Measurements from ENCODE around the gene MYO1B. TPM values are rescaled to one million over a fixed set of nuclear protein-coding genes. Genes with fewer than 3 reads are reported as not detected.

Gene MYO1B
- total and polyA plus RNA-seq, 2 of the 8 experiments (the other 6 are each of a cell fraction or from before 2014, with no cell fraction given): 15.5 to 61.2 TPM

GRCh38 chr2:191231995-191232394 lies 13.2 kb upstream of the MYO1B start:
- no peak overlapping the region for H3K4me2 ChIP-seq (ENCODE audit: insufficient read depth in 1 of 2, low read depth in 2 of 2, low read length in 2 of 2)
- DNase-seq (ENCODE audit: low read depth in 1 of 2, low spot score in 2 of 2) (no peak), FAIRE-seq (no peak)
- WGBS, 2 experiments (ENCODE audit: extremely low coverage in 1 of 2, insufficient coverage in 1 of 2, insufficient read length in 1 of 2, insufficient replicate concordance in 2 of 2, low coverage in 1 of 2, low lambda C conversion rate in 2 of 2, missing lambda C conversion rate in 1 of 2): 28% methylated on average over 2 of the region's 2 CpGs; no CpG with 5 or more reads in 1 of the 2 experiments
- H4K91ac ChIP-seq (replicated peaks; ENCODE audit: insufficient read length, low read length): no peak overlapping the region
- no peak overlapping the region for H4K8ac ChIP-seq (ENCODE audit: extremely low read depth, insufficient read depth, low read length)
- H3K27me3 ChIP-seq (replicated peaks in 1 of 4; ENCODE audit: control insufficient read depth in 3 of 4, extremely low read depth in 1 of 4, insufficient read depth in 3 of 4, low read length in 3 of 4): no peaks in the 10 kb centered on the region
- no peak overlapping the region for H2BK20ac ChIP-seq (ENCODE audit: low read length)
- H3K79me1 ChIP-seq (ENCODE audit: low read depth, low read length): no peaks in the 10 kb centered on the region
- no peak overlapping the region for H3K56ac ChIP-seq (replicated peaks; ENCODE audit: insufficient read length, low read depth, low read length)
- no peak overlapping the region for H3K14ac ChIP-seq (ENCODE audit: insufficient read length)
- ChIA-PET POLR2A (ENCODE audit: partially characterized antibody) (interaction anchor here (0.6 kb wide), 1 partner anchor 289 kb away, joined by 3 read pairs; no protein-coding TSS in a partner anchor), CTCF (ENCODE audit: partially characterized antibody) (interaction anchor here (0.7 to 2.4 kb wide), 11 partner anchors 18 to 271 kb away, joined by 3 to 9 read pairs (median 4); no protein-coding TSS in a partner anchor)
- H2BK15ac ChIP-seq (ENCODE audit: low read length): no peak overlapping the region
- H3K36me3 ChIP-seq (ENCODE audit: control insufficient read depth in 2 of 4, insufficient read depth in 4 of 4, low read length in 3 of 4): no peaks in the 10 kb centered on the region
- H3K9me3 ChIP-seq (ENCODE audit: insufficient read depth in 2 of 2, low read depth in 1 of 2, low read length in 1 of 2): no peaks in the 10 kb centered on the region
- no peak overlapping the region for H2AK5ac ChIP-seq (ENCODE audit: low read depth, low read length)
- H4K20me1 ChIP-seq (replicated peaks in 1 of 2; ENCODE audit: control insufficient read depth in 1 of 2, insufficient read depth in 2 of 2, low read length in 2 of 2): no peaks in the 10 kb centered on the region
- no peak overlapping the region for H3K4ac ChIP-seq (replicated peaks; ENCODE audit: insufficient read length, low read depth, low read length)
- H3K23ac ChIP-seq (ENCODE audit: insufficient read length): no peak overlapping the region
- no peak overlapping the region for H2BK12ac ChIP-seq (ENCODE audit: low read depth, low read length)
- H3K23me2 ChIP-seq (ENCODE audit: low read depth, low read length): no peaks in the 10 kb centered on the region
- H2BK5ac ChIP-seq (ENCODE audit: low read depth, low read length): no peak overlapping the region
- H2BK120ac ChIP-seq (replicated peaks; ENCODE audit: low read depth, low read length): no peak overlapping the region
- no peaks in the 10 kb centered on the region for H3K79me2 ChIP-seq (ENCODE audit: control insufficient read depth in 1 of 2, insufficient read depth in 2 of 2, low read length in 2 of 2)
- no peak overlapping the region for H3K9ac ChIP-seq (replicated peaks in 1 of 4; ENCODE audit: extremely low read depth in 1 of 4, low read depth in 3 of 4, low read length in 3 of 4)
- H2AFZ ChIP-seq (ENCODE audit: low read length): no peak overlapping the region
- no peak overlapping the region for H3K4me3 ChIP-seq (ENCODE audit: extremely low read depth in 1 of 4, insufficient read depth in 2 of 4, low read depth in 3 of 4, low read length in 4 of 4)
- no peak overlapping the region for H3K18ac ChIP-seq (ENCODE audit: extremely low read depth, low read length)
- no peak for TF ChIP-seq RBBP5 (IDR thresholded peaks at IDR 0.05; ENCODE audit: borderline replicate concordance, low read depth, low read length)
- no peak for TF ChIP-seq KDM1A (IDR thresholded peaks at IDR 0.05; ENCODE audit: borderline replicate concordance, low read length)
- peak in 2 of 3 experiments; percentile 19 to 49; a peak in 2 of 4 replicates for TF ChIP-seq CTCF (IDR thresholded peaks at IDR 0.05; ENCODE audit: control extremely low read depth in 1 of 3, insufficient read depth in 1 of 3, low read depth in 1 of 3, low read length in 3 of 3)
- TF ChIP-seq, protein P1, sequence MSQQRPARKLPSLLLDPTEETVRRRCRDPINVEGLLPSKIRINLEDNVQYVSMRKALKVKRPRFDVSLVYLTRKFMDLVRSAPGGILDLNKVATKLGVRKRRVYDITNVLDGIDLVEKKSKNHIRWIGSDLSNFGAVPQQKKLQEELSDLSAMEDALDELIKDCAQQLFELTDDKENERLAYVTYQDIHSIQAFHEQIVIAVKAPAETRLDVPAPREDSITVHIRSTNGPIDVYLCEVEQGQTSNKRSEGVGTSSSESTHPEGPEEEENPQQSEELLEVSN (IDR thresholded peaks at IDR 0.05): no peak
- peak; percentile 56 to 67 for TF ChIP-seq RAD21 (IDR thresholded peaks at IDR 0.05 in 1 of 2, conservative IDR thresholded peaks at IDR 0.05 in 1 of 2; ENCODE audit: low read depth in 2 of 2, low read length in 2 of 2)
- no peak for TF ChIP-seq SIX5 (IDR thresholded peaks at IDR 0.05; ENCODE audit: low read depth, low read length)
- H4K5ac ChIP-seq (ENCODE audit: insufficient read length, low read depth, low read length): no peak overlapping the region
- peaks cover 0 to 3% (median 0%) of the 10 kb centered on the region in 4 experiments; a peak in 1 of 7 replicates for H3K4me1 ChIP-seq (replicated peaks in 1 of 4; ENCODE audit: control insufficient read depth in 3 of 4, insufficient read depth in 4 of 4, low read length in 3 of 4)
- no peak overlapping the region for H3K27ac ChIP-seq (ENCODE audit: low read depth, low read length)

All from H1 (cell line).